Skeletal muscle tissue (tissue), 4 donors: ENCODE measurements around the gene CTNND2. TPM values are rescaled to one million over a fixed set of nuclear protein-coding genes. Genes with fewer than 3 reads are reported as not detected.

Source experiments
- H3K27ac ChIP-seq: one replicate; pipeline ENCODE4 v1.7.0; 2013; ENCODE audit warnings: mild to moderate bottlenecking, low read depth, low read length, inconsistent platforms
- H3K27me3 ChIP-seq, 3 donors: one replicate each; pipeline ENCODE4 v1.7.0; 2013; ENCODE audit warnings: low read length in 3 of 3; ENCODE audit not compliant: control insufficient read depth in 3 of 3, insufficient read depth in 3 of 3
- H3K36me3 ChIP-seq, 3 donors: one replicate each; pipeline ENCODE4 v1.7.0; 2013; ENCODE audit warnings: low read length in 3 of 3; ENCODE audit not compliant: control insufficient read depth in 3 of 3, insufficient read depth in 3 of 3
- H3K4me1 ChIP-seq, 3 donors: one replicate each; pipeline ENCODE4 v1.7.0; 2013; ENCODE audit warnings: low read length in 3 of 3, mild to moderate bottlenecking in 3 of 3; ENCODE audit not compliant: control insufficient read depth in 3 of 3, insufficient read depth in 3 of 3
- H3K4me3 ChIP-seq, 3 donors: one replicate each; pipeline ENCODE4 v1.7.0; 2013; ENCODE audit warnings: low read length in 3 of 3
- H3K9ac ChIP-seq, 3 donors: one replicate each; pipeline ENCODE4 v1.7.0; 2013; ENCODE audit warnings: low read length in 3 of 3, mild to moderate bottlenecking in 3 of 3, moderate library complexity in 2 of 3, low read depth in 1 of 3
- H3K9me3 ChIP-seq, 3 donors: one replicate each; pipeline ENCODE4 v1.7.0; 2013; ENCODE audit warnings: low read length in 3 of 3; ENCODE audit not compliant: control insufficient read depth in 3 of 3
- total RNA-seq: library from RNA; depleted of rRNA; stranded (reverse); fragments of >200 nt; gene quantifications from one replicate; pipeline ENCODE4 v1.2.3, GENCODE V29; 2014
- donor health status: Osteomylitis.

CTNND2 gene
- total RNA-seq, 1 donor from 2014 or later, result 0.52 TPM

- Histone ChIP-seq H3K4me1 (no peaks in the 10 kb centered on the region), H3K9me3 (no peaks in the 10 kb centered on the region), H3K27me3 (peaks cover 0 to 3% (median 0%) of the 10 kb centered on the region in 3 donors), H3K9ac (no peak overlapping the region), H3K27ac (no peak overlapping the region), H3K36me3 (no peaks in the 10 kb centered on the region), H3K4me3 (no peak overlapping the region)
Measured at GRCh38 chr5:11180890-11181289, 723.4 kb downstream of the CTNND2 start.

DNA sequence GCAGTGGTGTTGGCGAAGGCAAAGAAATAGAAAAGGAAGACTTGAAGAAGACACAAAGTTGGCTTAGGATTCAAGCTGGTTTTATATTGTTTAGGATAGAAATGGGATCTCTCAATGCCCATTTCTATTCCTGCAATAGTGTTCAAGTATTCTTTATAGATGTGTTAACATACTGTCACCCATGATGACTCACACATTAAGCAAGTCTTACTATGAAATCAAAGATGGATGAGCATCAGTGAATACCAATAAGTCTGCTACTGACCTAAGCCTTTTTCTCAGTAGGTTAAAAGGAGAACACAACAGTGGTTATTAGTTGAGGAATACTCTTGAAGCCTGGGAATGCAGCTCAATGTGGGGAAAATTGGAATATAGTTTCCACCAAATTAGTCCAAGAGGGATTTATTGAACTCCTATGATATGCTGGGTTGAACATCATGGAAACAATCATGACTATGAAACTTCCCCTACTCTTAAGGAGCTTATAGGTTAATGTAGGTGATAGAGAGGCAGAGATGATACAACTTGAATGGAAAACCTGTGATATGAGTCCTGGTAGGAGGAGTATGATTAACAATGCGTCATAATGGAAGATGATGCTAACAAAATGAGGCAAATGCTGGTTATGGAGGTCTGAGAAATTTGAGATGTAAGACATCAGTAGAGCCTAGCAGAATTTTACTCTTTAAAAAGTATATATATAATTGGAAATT is 726.1 kb downstream of the CTNND2 start:
- Histone ChIP-seq H3K9ac (no peak overlapping the region), H3K9me3 (no peaks in the 10 kb centered on the region), H3K27me3 (peaks cover 0 to under 1% (median 0%) of the 10 kb centered on the region in 3 donors), H3K27ac (no peak overlapping the region), H3K4me3 (no peak overlapping the region), H3K4me1 (no peaks in the 10 kb centered on the region), H3K36me3 (no peaks in the 10 kb centered on the region)

DNA sequence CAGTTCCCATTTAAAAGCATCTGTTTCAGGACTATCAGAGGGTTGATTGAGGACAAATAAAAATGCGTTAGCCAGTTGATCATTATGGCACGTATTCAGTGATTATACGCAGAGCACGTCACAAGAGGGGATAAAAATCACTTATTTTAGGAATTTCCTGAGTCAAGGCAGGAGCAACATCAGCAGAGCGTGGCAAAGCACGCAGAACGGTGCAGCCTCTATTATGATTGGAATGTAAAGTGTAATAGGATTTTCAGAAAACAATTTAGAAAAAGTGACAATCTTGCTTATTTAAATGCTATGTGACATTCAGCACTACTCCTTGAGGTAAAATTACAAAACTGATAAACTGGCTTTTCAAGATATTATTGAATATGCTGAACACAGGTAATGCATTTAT is 729.7 kb downstream of the CTNND2 start:
- H3K27me3 ChIP-seq, result peaks cover 0 to 5% (median 0%) of the 10 kb centered on the region in 3 donors
- no peaks in the 10 kb centered on the region for H3K4me1 ChIP-seq
- H3K36me3 ChIP-seq, result no peaks in the 10 kb centered on the region
- no peaks in the 10 kb centered on the region for H3K9me3 ChIP-seq
- H3K27ac ChIP-seq, result no peak overlapping the region
- no peak overlapping the region for H3K4me3 ChIP-seq
- H3K9ac ChIP-seq, result no peak overlapping the region

GRCh38 chr5:11172484-11172883 is 731.8 kb downstream of the CTNND2 start:
- no peak overlapping the region for H3K4me3 ChIP-seq
- no peaks in the 10 kb centered on the region for H3K4me1 ChIP-seq
- H3K27me3 ChIP-seq, result peaks cover 0 to 5% (median 0%) of the 10 kb centered on the region in 3 donors
- no peak overlapping the region for H3K27ac ChIP-seq
- H3K9me3 ChIP-seq, result no peaks in the 10 kb centered on the region
- H3K9ac ChIP-seq, result no peak overlapping the region
- H3K36me3 ChIP-seq, result no peaks in the 10 kb centered on the region

DNA sequence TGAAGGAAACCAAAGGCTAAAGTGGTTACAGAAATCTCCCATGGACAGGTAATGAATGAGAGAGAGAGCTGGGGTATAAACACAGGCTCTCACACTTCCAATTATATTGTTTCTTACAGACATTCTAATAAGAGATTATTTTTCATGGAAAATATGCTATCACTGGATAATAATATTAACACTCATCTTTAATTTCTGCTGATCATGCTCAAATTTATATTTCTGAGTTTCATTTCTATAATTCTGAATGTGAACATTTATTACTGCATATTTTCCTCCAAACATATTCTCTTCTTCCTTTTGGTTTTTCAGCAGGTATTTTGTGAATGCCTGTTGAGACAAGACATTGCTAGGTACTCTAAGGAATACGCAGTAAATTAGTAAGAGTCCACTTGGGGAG is 733.0 kb downstream of the CTNND2 start:
- H3K27ac ChIP-seq, result no peak overlapping the region
- no peaks in the 10 kb centered on the region for H3K36me3 ChIP-seq
- H3K4me1 ChIP-seq, result no peaks in the 10 kb centered on the region
- no peak overlapping the region for H3K4me3 ChIP-seq
- H3K9ac ChIP-seq, result no peak overlapping the region
- H3K9me3 ChIP-seq, result no peaks in the 10 kb centered on the region
- H3K27me3 ChIP-seq, result peaks cover 0 to 5% (median 0%) of the 10 kb centered on the region in 3 donors

DNA sequence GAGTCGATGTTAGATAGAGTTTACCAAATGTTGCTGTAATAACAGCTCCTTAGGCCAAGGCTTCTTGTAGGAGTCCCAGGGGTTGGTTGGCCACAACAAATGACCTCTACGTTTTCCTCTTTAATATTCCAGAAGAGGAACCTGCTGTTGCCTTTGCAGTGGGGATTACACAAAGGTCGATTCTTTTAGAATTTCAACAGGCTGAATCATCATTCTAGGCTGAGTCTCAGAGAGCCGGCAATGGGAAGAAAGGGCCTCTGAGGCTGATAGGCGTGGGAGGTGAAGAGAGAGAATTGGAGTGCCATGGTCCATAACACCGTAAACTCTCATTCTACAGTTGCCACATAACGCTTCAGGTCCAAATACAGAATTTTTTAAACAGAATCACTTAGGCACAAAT is 737.3 kb downstream of the CTNND2 start:
- no peak overlapping the region for H3K9ac ChIP-seq
- H3K27ac ChIP-seq, result no peak overlapping the region
- H3K4me3 ChIP-seq, result no peak overlapping the region
- peaks cover 0 to 2% (median 0%) of the 10 kb centered on the region in 3 donors for H3K27me3 ChIP-seq
- H3K36me3 ChIP-seq, result no peaks in the 10 kb centered on the region
- H3K4me1 ChIP-seq, result no peaks in the 10 kb centered on the region
- no peaks in the 10 kb centered on the region for H3K9me3 ChIP-seq

DNA sequence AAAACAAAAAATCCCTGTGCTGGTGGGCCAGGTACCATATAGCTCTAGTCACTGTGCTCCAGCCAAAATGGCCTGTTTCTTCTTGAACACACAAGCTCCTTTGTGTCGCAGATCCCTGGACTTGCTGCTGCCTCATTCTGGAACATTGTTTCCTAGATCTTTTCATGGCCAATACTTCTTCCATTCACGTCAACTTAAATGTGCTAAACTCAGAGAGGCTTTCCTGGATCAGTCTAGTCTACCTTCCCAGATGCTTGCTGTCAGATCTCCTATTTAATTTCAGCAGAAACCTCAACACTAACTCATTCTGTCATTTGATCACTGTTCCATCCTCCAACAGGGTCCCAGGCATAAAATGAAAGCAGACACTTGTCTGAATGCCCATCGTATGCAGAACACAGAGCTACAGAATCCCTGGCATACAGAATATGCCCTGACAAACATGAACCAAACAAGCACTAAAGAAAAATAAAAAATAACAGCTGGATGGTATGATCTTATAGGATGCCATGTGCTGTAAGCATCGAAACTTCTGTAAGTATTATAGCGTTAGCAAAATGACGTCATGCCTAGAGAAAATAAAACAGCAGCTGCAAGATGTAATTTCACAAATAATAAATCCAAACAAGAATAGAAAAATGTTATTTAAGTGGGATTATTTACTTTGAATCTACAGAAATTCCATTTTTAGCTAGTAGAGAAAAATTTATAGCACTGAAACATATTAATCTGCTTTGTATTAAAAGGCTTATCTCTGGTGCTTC is 739.5 kb downstream of the CTNND2 start:
- Histone ChIP-seq H3K4me1 (no peaks in the 10 kb centered on the region), H3K27me3 (no peaks in the 10 kb centered on the region), H3K4me3 (no peak overlapping the region), H3K36me3 (no peaks in the 10 kb centered on the region), H3K27ac (no peak overlapping the region), H3K9ac (no peak overlapping the region), H3K9me3 (no peaks in the 10 kb centered on the region)

- Histone ChIP-seq H3K4me1 (no peaks in the 10 kb centered on the region), H3K27me3 (peaks cover 0 to 16% (median 5%) of the 10 kb centered on the region in 3 donors), H3K27ac (no peak overlapping the region), H3K9me3 (no peaks in the 10 kb centered on the region), H3K4me3 (no peak overlapping the region), H3K36me3 (no peaks in the 10 kb centered on the region), H3K9ac (no peak overlapping the region)
Measured at GRCh38 chr5:11157132-11157531, 747.1 kb downstream of the CTNND2 start.

DNA sequence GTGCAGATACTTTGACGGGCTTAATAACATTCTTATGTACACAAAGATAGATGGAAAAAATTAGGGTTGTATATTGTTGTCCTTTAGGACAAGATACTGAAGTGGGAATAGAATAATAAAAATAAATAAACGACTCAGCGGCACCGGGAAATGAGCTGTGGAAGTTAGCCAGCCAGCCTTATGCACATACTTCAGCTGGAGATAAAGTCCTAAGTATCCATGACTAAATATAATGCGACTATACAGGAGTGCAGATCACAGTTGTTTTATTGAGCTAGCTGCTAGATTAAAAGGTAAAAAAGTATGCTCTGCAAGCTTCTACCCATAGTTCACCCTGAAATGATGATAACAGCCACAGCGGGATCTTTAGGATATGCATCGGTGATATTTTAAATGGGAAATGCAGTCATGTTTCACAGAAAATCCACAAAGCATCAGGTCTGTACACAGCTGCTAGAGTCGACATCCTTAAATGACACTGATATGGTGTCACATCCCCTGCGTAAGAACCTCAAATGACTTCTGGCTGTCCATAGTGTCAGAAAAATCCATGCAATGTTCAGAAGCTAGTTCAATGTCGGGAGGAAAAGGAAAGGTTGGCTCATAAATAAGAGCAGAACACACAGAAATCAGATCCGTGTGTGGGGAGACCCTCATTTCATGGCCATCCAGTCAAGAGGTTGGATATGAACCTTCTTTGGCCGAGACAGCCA is 750.4 kb downstream of the CTNND2 start:
- Histone ChIP-seq H3K27ac (no peak overlapping the region), H3K9me3 (no peaks in the 10 kb centered on the region), H3K4me3 (no peak overlapping the region), H3K36me3 (no peaks in the 10 kb centered on the region), H3K4me1 (no peaks in the 10 kb centered on the region), H3K9ac (no peak overlapping the region), H3K27me3 (peaks cover 0 to 16% (median 10%) of the 10 kb centered on the region in 3 donors)

DNA sequence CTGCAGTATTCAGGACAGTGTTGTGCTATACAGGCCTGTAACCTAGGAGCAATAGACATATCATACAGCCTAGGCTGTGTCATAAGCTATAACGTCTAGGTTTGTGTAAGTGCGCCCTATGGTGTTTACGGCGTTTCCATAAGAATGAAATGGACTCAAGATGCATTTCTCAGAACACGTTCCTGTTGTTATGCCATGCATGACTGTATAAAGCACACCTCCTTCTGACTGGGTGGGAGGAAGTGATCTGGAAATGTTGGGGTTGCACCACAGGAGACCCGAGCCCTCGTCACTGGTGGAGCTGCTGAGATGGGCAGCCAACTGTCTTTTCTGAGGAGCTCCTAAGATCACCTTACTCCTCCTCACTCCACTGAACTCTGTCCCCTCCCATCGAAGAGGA is 751.9 kb downstream of the CTNND2 start:
- peaks cover 0 to 10% (median 10%) of the 10 kb centered on the region in 3 donors for H3K27me3 ChIP-seq
- no peak overlapping the region for H3K27ac ChIP-seq
- H3K9me3 ChIP-seq, result no peaks in the 10 kb centered on the region
- H3K9ac ChIP-seq, result no peak overlapping the region
- no peak overlapping the region for H3K4me3 ChIP-seq
- no peaks in the 10 kb centered on the region for H3K4me1 ChIP-seq
- no peaks in the 10 kb centered on the region for H3K36me3 ChIP-seq
